Esophagus squamous epithelium (tissue), 4 donors: Measurements from ENCODE around the gene PPRC1.

ENCODE experiments used
- CTCF ChIP-seq, 6 experiments: fragments of 450-650 bp in 4 of 6; fragments of 200-600 bp in 2 of 6; sonication (generic) in 2 of 6; IDR thresholded peaks; one replicate each; pipeline ENCODE4 v1.5.1; 2016 to 2019; ENCODE audit warnings: antibody characterized with exemption in 6 of 6, mild to moderate bottlenecking in 4 of 6, moderate library complexity in 4 of 6
- POLR2A ChIP-seq, 4 donors: fragments of 450-650 bp; IDR thresholded peaks; one replicate each; pipeline ENCODE4 v1.6.1; 2017; ENCODE audit warnings: antibody characterized with exemption in 4 of 4, mild to moderate bottlenecking in 4 of 4, moderate library complexity in 3 of 4

- no peak for TF ChIP-seq CTCF (IDR thresholded peaks at IDR 0.05)
- TF ChIP-seq POLR2A (IDR thresholded peaks at IDR 0.05) = no peak
Measured at GRCh38 chr10:102188298-102188940, 55.6 kb downstream of the PPRC1 start.
